Sigmoid colon (tissue), 4 donors: ENCODE results near the gene PARP4.

Experiments
- EP300 ChIP-seq, 4 donors: sonication (generic); formaldehyde crosslinking; IDR thresholded peaks; one replicate each; pipeline ENCODE4 v1.6.1; 2017; ENCODE audit warnings: antibody characterized with exemption in 4 of 4
- POLR2A ChIP-seq, 2 donors: fragments of 450-650 bp; IDR thresholded peaks; one replicate each; pipeline ENCODE4 v1.6.1; 2016; ENCODE audit warnings: antibody characterized with exemption in 2 of 2, mild to moderate bottlenecking in 2 of 2, moderate library complexity in 2 of 2
- POLR2AphosphoS5 ChIP-seq, 4 donors: sonication (generic); formaldehyde crosslinking; IDR thresholded peaks; one replicate each; pipeline ENCODE4 v1.6.1; 2017; ENCODE audit warnings: antibody characterized with exemption in 4 of 4
- TF ChIP-seq, protein P1 (sequence below), 4 experiments: fragments of 450-650 bp in 3 of 4; fragments of 200-600 bp in 1 of 4; IDR thresholded peaks; one replicate each; pipeline ENCODE4 v1.5.1; 2016 to 2019; ENCODE audit warnings: antibody characterized with exemption in 4 of 4, mild to moderate bottlenecking in 3 of 4, moderate library complexity in 2 of 4

DNA sequence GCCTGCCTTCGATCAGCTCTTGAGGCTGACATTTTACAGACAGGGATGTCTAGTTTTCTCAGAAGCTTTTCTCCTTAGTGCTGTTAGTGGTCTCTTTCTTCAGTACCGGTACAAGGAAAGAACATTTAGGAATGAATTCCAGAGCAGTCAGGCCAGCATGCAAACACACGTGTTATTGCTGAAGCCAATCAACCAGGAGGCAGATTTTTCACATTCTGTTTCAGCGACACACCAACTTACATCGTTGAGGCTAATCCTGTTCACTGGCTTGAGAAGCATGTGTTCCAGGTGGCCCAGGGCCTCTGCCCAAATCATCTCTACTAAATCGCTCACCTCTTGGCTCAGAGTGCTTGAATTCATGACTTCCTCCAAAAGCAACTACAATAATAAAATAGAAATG is 19.2 kb downstream of the PARP4 start:
- TF ChIP-seq, protein P1, sequence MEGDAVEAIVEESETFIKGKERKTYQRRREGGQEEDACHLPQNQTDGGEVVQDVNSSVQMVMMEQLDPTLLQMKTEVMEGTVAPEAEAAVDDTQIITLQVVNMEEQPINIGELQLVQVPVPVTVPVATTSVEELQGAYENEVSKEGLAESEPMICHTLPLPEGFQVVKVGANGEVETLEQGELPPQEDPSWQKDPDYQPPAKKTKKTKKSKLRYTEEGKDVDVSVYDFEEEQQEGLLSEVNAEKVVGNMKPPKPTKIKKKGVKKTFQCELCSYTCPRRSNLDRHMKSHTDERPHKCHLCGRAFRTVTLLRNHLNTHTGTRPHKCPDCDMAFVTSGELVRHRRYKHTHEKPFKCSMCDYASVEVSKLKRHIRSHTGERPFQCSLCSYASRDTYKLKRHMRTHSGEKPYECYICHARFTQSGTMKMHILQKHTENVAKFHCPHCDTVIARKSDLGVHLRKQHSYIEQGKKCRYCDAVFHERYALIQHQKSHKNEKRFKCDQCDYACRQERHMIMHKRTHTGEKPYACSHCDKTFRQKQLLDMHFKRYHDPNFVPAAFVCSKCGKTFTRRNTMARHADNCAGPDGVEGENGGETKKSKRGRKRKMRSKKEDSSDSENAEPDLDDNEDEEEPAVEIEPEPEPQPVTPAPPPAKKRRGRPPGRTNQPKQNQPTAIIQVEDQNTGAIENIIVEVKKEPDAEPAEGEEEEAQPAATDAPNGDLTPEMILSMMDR (IDR thresholded peaks at IDR 0.05): no peak
- TF ChIP-seq POLR2A (IDR thresholded peaks at IDR 0.05) (no peak), POLR2AphosphoS5 (IDR thresholded peaks at IDR 0.05) (no peak), EP300 (IDR thresholded peaks at IDR 0.05) (no peak)
